Measurements from ENCODE around the gene MAGEA4. TPM values are rescaled to one million over a fixed set of nuclear protein-coding genes. Genes with fewer than 3 reads are reported as not detected.

Gene MAGEA4
- total and polyA plus RNA-seq, 2 of the 4 experiments (the other 2 are of a cell fraction), result not detected

- no peaks in the 10 kb centered on the region for H3K27me3 ChIP-seq (ENCODE audit: control insufficient read depth, insufficient read depth, low read length)
- no peak overlapping the region for H3K27ac ChIP-seq (ENCODE audit: insufficient read depth, low read length)
- no peak overlapping the region for H3K4me3 ChIP-seq (ENCODE audit: insufficient read depth, low read depth, low read length)
- H2BK5ac ChIP-seq (ENCODE audit: low read depth, low read length, poor library complexity, severe bottlenecking), result no peak overlapping the region
- H3K14ac ChIP-seq (replicated peaks; ENCODE audit: low read depth, low read length), result no peak overlapping the region
- H3K4me2 ChIP-seq (ENCODE audit: low read depth, low read length), result no peak overlapping the region
- no peak overlapping the region for H2AK9ac ChIP-seq (replicated peaks; ENCODE audit: low read depth, low read length, poor library complexity)
- H3K18ac ChIP-seq (ENCODE audit: low read depth, low read length), result no peak overlapping the region
- no peaks in the 10 kb centered on the region for H4K20me1 ChIP-seq (ENCODE audit: insufficient read depth, low read length)
- H3K23ac ChIP-seq (ENCODE audit: low read depth, low read length), result no peak overlapping the region
- H3K9me1 ChIP-seq (ENCODE audit: insufficient read depth, low read length), result no peaks in the 10 kb centered on the region
- no peak overlapping the region for H4K91ac ChIP-seq (ENCODE audit: insufficient read depth, low read depth, low read length)
- TF ChIP-seq RFX5 (IDR thresholded peaks at IDR 0.05; ENCODE audit: low read depth, low read length) (no peak), CTCF (conservative IDR thresholded peaks at IDR 0.05; ENCODE audit: low read depth, low read length) (no peak), CHD1 (IDR thresholded peaks at IDR 0.05; ENCODE audit: low read depth, low read length) (no peak), RAD21 (IDR thresholded peaks at IDR 0.05; ENCODE audit: low read length) (no peak), ELK1 (IDR thresholded peaks at IDR 0.05; ENCODE audit: borderline replicate concordance, low read depth, low read length) (no peak), MAZ (IDR thresholded peaks at IDR 0.05; ENCODE audit: borderline replicate concordance, low read depth, low read length) (no peak), RCOR1 (IDR thresholded peaks at IDR 0.05; ENCODE audit: insufficient replicate concordance, low read length) (no peak), POLR2A (IDR thresholded peaks at IDR 0.05; ENCODE audit: low read depth, low read length) (no peak), BHLHE40 (IDR thresholded peaks at IDR 0.05; ENCODE audit: low read depth, low read length) (no peak)
- WGBS, 2 experiments (ENCODE audit: extremely low coverage in 2 of 2, insufficient read length in 1 of 2), result no CpG with 5 or more reads among the region's 7 CpGs
- H2BK15ac ChIP-seq (ENCODE audit: low read depth, low read length), result no peak overlapping the region
- CTCF ChIA-PET, result no interaction called here
- H3K56ac ChIP-seq (ENCODE audit: extremely low read depth, insufficient read depth, low read length), result no peak overlapping the region
- no peak overlapping the region for H2BK120ac ChIP-seq (ENCODE audit: low read depth, low read length)
- peaks cover 6% of the 10 kb centered on the region; the same call in 1 of the 2 replicates for H3K9me3 ChIP-seq (ENCODE audit: control insufficient read depth, insufficient read depth, low read length)
- intact Hi-C loops (cut with micrococcal nuclease) (no loop called here), in situ Hi-C loops (cut with MboI; ENCODE audit: low sequenced_read_pairs) (no loop called here), dilution Hi-C loops (cut with HindIII; ENCODE audit: low sequenced_read_pairs, unreplicated experiment) (no loop called here)
- no peak for DNase-seq
- no peaks in the 10 kb centered on the region for H3K79me1 ChIP-seq (ENCODE audit: low read depth in 1 of 2, low read length in 2 of 2)
- POLR2A ChIA-PET (ENCODE audit: unreplicated experiment), result interaction anchor here (0.6 kb wide), 1 partner anchor 1349 kb away, joined by 3 read pairs; no protein-coding TSS in a partner anchor
- no peak overlapping the region for H3K4ac ChIP-seq (ENCODE audit: low read depth, low read length)
- BruUV-seq (replicated peaks), result no TSS peak
- no peaks in the 10 kb centered on the region for H3K36me3 ChIP-seq (ENCODE audit: control insufficient read depth, insufficient read depth, low read length)
- no peak overlapping the region for H4K8ac ChIP-seq (ENCODE audit: low read depth in 2 of 2, low read length in 2 of 2)
- ATAC-seq (ENCODE audit: low read depth), result no peak
- H4K5ac ChIP-seq (ENCODE audit: low read depth, low read length), result no peak overlapping the region
- H3K4me1 ChIP-seq (ENCODE audit: control insufficient read depth, insufficient read depth, low read length), result no peaks in the 10 kb centered on the region
- H2AFZ ChIP-seq (replicated peaks; ENCODE audit: low read length, poor library complexity), result no peak overlapping the region
- H3K9ac ChIP-seq (ENCODE audit: low read depth, low read length), result no peak overlapping the region
- H2BK20ac ChIP-seq (ENCODE audit: low read depth, low read length), result no peak overlapping the region
- H2AK5ac ChIP-seq (ENCODE audit: low read depth, low read length), result no peak overlapping the region
Measured at GRCh38 chrX:151970027-151970426, 57.3 kb downstream of the MAGEA4 start.

Measured in IMR-90 (cell line).